Measurements from ENCODE around the gene PCNT.

Gene PCNT, protein sequence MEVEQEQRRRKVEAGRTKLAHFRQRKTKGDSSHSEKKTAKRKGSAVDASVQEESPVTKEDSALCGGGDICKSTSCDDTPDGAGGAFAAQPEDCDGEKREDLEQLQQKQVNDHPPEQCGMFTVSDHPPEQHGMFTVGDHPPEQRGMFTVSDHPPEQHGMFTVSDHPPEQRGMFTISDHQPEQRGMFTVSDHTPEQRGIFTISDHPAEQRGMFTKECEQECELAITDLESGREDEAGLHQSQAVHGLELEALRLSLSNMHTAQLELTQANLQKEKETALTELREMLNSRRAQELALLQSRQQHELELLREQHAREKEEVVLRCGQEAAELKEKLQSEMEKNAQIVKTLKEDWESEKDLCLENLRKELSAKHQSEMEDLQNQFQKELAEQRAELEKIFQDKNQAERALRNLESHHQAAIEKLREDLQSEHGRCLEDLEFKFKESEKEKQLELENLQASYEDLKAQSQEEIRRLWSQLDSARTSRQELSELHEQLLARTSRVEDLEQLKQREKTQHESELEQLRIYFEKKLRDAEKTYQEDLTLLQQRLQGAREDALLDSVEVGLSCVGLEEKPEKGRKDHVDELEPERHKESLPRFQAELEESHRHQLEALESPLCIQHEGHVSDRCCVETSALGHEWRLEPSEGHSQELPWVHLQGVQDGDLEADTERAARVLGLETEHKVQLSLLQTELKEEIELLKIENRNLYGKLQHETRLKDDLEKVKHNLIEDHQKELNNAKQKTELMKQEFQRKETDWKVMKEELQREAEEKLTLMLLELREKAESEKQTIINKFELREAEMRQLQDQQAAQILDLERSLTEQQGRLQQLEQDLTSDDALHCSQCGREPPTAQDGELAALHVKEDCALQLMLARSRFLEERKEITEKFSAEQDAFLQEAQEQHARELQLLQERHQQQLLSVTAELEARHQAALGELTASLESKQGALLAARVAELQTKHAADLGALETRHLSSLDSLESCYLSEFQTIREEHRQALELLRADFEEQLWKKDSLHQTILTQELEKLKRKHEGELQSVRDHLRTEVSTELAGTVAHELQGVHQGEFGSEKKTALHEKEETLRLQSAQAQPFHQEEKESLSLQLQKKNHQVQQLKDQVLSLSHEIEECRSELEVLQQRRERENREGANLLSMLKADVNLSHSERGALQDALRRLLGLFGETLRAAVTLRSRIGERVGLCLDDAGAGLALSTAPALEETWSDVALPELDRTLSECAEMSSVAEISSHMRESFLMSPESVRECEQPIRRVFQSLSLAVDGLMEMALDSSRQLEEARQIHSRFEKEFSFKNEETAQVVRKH (N-terminal part only)

GRCh38 chr21:46323710-46324389 lies at the start of gene PCNT, which contains the start of gene C21orf58:
Gene PCNT, plus strand, starts transcription at chr21:46324156. Its CDS starts 73 bp downstream, at chr21:46324229.
Gene C21orf58, minus strand, starts transcription at chr21:46323870. Its CDS starts 1,132 bp downstream, at chr21:46322738.
- DNase-seq (ENCODE audit: low read depth in 3 of 3): peak; percentile 95

GRCh38 chr21:46274797-46275390 lies 49.1 kb upstream of the PCNT start:
- DNase-seq (ENCODE audit: low read depth in 3 of 3): no peak

- no peak for DNase-seq (ENCODE audit: low read depth in 3 of 3)
These were observed 39.8 kb upstream of the PCNT start for GRCh38 chr21:46284077-46284644.

DNA sequence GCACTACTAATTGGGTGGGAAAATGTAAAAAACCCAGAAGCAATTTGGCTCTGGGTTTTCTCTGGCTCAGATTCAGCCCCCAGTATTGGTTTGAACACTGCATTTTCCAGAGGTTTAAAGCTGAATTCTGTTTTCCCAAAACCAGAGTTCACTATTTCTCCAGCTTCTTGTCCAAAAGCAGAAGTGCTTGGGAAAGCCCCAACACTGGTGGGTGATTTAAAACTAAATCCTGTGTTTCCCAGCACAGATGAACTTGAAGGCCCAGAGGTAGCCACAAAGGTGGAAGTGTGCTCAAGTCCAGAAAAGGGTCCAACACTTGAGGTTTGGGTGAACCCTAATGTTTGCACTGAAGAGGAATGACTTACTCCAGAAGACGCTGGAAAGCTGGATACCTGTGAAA lies 39.2 kb upstream of the PCNT start:
- no peak for DNase-seq (ENCODE audit: low read depth in 3 of 3)

DNA sequence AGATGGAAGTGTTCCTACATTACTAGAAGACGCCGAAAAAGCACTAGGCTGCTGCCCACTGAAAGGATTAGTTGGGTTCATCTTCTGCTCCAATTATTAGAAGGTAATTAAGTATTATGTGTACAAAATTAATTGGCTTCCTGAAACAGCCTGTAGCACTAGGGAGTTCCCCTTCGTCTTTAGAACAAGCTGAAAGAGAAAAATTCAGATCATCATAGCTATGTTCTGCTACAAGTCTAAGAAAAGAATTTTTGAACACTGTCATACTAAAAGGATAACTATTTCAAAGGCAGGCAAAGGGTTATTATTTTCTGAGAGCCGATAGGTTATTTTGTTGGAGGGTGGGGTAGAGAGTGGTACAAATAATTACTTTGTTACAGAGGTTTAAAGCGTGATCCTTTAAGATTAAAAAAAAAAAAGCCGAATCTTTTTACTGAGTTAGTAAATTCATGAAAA lies 38.7 kb upstream of the PCNT start, which contains the start of gene MCM3AP:
MCM3AP (minus strand) TSS at position 406 of the 456 bp plus-strand sequence; CDS start at position 81, 325 bp downstream.
- no peak for DNase-seq (ENCODE audit: low read depth in 3 of 3)

GRCh38 chr21:46285761-46286647 lies 38.0 kb upstream of the PCNT start, which contains the start of gene YBEY:
Gene YBEY, plus strand, starts transcription at chr21:46286342. Its CDS starts 572 bp downstream, at chr21:46286914.
- peak; percentile 66 to 78 (median 68) for DNase-seq (ENCODE audit: low read depth in 3 of 3)

- DNase-seq (ENCODE audit: low read depth in 3 of 3): no peak
These were observed 37.3 kb upstream of the PCNT start for GRCh38 chr21:46286648-46287002.

DNA sequence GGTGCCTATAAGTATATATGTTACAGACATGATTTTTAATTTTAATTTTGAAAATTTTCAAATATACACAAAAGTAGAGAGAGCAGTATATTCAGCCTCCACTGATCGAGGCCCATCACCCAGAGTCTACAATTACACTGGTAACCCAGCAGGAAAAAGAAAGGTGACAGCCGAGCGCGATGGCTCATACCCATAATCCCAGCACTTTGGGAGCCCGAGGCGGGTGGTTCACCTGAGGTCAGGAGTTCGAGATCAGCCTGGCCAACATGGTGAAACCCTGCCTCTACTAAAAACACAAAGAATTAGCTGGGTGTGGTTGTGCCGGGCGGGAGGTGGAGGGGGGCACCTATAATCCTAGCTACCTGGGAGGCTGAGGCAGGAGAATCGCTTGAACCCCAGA lies 36.4 kb upstream of the PCNT start:
- no peak for DNase-seq (ENCODE audit: low read depth in 3 of 3)

GRCh38 chr21:46289655-46290179 lies 34.2 kb upstream of the PCNT start:
- no peak for DNase-seq (ENCODE audit: low read depth in 3 of 3)

GRCh38 chr21:46291561-46291960 lies 32.4 kb upstream of the PCNT start:
- no peak for DNase-seq (ENCODE audit: low read depth in 3 of 3)

DNA sequence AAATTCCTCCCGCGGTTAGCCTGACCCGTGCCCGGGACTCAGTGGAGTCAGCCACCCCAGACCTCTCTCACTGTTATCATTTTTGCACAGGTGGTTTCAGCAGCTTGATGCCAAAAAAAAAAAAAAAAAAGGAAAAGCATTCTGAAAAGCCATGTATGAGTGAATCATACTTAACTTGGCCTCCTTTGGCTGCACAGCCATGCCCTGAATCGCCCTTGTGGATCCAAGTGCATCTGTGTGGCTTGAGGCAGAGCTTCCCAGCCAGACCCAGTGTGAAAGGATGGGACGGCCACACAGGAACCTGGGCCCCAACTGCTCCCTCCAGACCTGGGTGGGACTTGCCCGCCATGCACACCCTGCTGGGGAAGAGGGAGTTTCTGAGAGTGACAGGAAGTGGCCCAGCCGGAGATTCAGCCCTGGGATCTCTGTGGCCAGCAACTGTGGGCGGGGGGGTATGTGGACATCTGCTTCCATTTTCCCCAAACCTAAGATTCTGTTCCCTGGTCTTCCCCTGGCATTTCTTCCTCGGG lies 29.2 kb upstream of the PCNT start:
- no peak for DNase-seq (ENCODE audit: low read depth in 3 of 3)

DNA sequence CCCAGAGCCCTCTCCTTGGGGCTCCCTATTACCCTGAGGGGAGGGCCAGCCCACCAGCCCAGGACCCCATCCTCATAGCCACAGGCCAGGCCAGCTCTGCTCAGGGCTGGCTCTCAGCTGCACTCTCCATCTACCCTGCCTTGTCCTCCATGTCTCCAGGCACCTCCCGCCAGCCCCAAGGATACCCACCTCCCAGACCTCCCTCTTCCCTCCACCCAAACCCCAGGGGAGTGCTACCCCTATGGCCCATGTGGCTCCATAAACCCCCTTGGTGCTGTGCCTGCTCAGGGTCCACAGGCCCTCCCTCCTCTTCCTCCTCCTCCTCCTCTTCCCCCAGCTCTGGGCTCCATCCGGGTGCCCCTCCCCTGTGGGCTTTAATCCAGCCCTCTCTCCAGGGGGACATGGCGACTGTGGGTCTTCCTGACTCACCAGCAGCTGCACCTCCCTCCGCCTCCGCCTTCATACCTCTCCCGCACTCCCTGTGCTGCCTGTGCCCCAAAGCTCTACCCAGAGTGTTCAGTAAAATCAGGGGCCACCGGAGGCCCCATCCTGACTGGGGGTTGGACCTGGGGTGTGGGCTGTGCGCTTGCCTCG lies 28.7 kb upstream of the PCNT start:
- DNase-seq (ENCODE audit: low read depth in 3 of 3): no peak

GRCh38 chr21:46295996-46296752 lies 27.8 kb upstream of the PCNT start:
- DNase-seq (ENCODE audit: low read depth in 3 of 3): peak; percentile 23 to 39 (median 38)

DNA sequence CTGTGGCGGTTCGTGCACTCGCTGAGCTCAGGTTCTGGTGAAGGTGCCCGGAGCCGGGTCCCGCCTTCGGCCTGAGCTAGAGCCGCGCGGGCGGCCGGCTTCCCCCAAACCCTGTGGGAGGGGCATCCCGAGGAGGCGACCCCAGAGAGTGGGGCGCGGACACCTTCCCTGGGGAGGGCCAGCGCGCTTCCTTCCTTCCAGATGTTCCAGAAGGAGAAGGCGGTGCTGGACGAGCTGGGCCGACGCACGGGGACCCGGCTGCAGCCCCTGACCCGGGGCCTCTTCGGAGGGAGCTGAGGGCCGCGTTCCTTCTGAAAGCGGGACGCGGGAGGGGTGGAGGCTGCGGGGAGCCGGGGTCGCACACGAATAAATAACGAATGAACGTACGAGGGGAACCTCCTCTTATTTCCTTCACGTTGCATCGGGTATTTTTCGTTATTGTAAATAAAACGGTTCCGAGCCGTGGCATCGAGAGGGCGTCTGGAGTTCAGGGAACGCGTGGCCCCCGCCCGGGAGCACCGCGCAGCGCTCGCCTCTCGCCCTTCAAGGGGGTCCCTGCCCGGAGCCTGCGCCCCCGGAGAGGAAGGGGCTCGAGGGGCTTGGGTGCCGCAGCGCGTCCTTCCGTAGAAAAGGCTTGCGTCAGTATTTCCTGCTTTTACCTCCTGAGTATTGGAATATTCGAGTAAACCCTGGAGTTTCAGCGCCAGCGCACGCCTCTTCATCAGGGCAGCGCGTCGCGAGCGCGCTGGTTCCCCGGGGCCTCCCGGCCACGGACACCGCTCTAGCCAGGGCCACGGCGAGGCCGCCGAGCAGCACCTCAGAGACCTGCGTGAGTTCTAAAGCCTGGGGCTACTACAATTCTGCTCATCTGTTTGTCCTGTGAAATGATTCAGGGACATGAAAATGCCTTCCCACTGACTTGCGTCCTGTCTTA lies 26.4 kb upstream of the PCNT start:
- no peak for DNase-seq (ENCODE audit: low read depth in 3 of 3)

DNA sequence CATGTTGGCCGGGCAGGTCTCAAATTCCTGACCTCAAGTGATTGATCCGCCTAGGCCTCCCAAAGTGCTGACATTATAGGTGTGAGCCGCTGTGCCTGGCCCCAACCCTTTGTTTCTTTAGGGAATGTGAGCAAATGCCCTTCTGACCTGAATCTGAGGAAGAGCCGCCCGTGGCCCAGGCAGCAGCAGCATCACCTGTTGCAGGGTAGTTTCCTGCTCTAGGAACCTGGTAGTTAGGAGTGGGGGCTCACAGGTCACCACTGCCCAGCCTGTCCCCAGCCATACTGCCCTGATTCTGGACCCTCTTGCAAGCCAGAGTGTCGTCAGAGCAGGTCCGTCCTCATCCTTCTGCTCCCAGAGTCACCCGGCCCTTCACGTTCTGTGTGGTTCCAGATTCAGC lies 24.8 kb upstream of the PCNT start:
- no peak for DNase-seq (ENCODE audit: low read depth in 3 of 3)

DNA sequence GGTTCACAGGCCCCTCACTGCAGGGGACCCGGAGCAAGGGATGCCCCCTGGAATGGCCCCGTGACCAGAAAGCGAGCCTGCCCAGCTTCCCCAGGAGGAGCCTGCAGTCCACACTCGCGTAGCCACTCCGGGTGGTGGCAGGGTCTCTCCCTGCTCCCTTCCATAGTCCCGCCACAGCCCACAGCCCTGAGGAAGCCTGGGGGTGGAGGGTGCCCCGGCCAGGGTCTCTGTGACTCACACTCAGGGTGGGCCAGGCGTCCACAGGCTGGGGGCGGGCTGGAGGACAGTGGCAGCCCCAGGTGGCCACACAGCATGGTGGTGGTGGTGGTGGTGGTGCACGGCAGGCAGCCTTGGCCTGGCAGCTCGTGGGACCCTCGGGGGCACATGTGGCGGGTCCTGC lies 22.2 kb upstream of the PCNT start:
- no peak for DNase-seq (ENCODE audit: low read depth in 3 of 3)
